Measurements from ENCODE around the gene GTF3C5. TPM values are rescaled to one million over a fixed set of nuclear protein-coding genes. Genes with fewer than 3 reads are reported as not detected.
A peak's percentile ranks its signal among the peaks of the same experiment; 100 is the strongest.

GTF3C5 gene
- total and polyA plus RNA-seq, 9 of the 15 experiments (the other 6 are each of a cell fraction or from before 2014, with no cell fraction given), result 3.8 to 118 (median 83.7) TPM

DNA sequence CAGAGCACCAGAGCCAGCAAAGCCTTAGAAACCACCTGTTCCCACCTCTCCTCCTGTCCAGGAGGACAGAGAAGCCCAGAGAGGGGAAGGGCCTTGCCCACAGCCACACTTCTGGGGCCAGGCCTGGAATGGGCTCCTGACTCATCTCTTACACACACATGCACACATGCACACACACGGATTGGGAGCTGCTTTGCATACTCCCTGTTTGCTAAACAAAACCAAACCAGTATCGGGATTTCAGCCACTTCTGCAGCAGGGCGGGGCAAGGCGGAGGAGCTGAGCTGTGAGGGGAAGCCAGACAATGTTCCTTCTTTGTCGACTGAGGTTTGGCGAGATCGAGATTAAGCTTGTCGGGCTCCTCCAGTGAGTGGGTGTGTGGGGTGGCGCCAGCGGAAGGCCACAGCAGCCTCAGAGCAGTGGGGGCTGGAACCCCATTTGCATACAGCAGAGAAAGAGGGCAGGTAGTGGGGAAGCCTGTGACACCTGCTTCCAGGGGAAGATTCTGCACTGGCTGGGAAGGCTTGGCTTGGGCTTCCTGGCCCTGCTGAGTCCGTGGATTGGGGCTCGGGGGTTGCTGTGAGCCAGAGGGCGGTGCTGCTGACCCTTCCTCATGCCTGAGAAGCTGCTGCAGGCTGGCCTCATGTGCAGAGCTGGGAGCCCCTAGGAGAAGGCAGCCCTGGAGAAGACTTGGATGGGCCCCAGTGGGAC, 36.2 kb upstream of the GTF3C5 start (continued):
- TF ChIP-seq KDM4B (IDR thresholded peaks at IDR 0.05; ENCODE audit: borderline replicate concordance in 2 of 2, low read depth in 1 of 2) (peak in 1 of 2 experiments; percentile 71; a peak in 1 of 4 replicates), TRIM24 (IDR thresholded peaks at IDR 0.05) (peak; percentile 22 to 71; a peak in 3 of 4 replicates), TBL1XR1 (IDR thresholded peaks at IDR 0.05; ENCODE audit: low read length in 2 of 2) (peak in 1 of 2 experiments; percentile 84; a peak in 2 of 4 replicates), RFX5 (IDR thresholded peaks at IDR 0.05; ENCODE audit: low read depth, low read length) (no peak), PHB2 (IDR thresholded peaks at IDR 0.05; ENCODE audit: low read depth) (no peak), PBX2 (CRISPR knock-in tag; IDR thresholded peaks at IDR 0.05; ENCODE audit: low read depth) (no peak), PBX2 (tag; conservative IDR thresholded peaks at IDR 0.05; ENCODE audit: low read depth) (no peak), ZNF445 (CRISPR knock-in tag; IDR thresholded peaks at IDR 0.05; ENCODE audit: low read depth) (no peak), ETV1 (tag; conservative IDR thresholded peaks at IDR 0.05; ENCODE audit: low read depth) (no peak), AFF1 (IDR thresholded peaks at IDR 0.05; ENCODE audit: low read depth in 1 of 2, partially characterized antibody in 2 of 2) (peak in 1 of 2 experiments; percentile 44), EP300 (IDR thresholded peaks at IDR 0.05; ENCODE audit: low read length) (peak; percentile 83), POLR2G (IDR thresholded peaks at IDR 0.05; ENCODE audit: low read depth, low read length) (peak; percentile 60), MIER1 (IDR thresholded peaks at IDR 0.05; ENCODE audit: low read depth) (no peak), HDAC6 (IDR thresholded peaks at IDR 0.05; ENCODE audit: low read depth, low read length) (no peak), POLR2H (tag; IDR thresholded peaks at IDR 0.05; ENCODE audit: low read depth) (no peak), HMG20B (CRISPR knock-in tag; IDR thresholded peaks at IDR 0.05) (no peak), MAFF (IDR thresholded peaks at IDR 0.05; ENCODE audit: low read length) (no peak), NFE2 (IDR thresholded peaks at IDR 0.05; ENCODE audit: low read depth) (peak; percentile 34), ZNF778 (CRISPR knock-in tag; IDR thresholded peaks at IDR 0.05) (no peak)
- TF ChIP-seq, protein P1, sequence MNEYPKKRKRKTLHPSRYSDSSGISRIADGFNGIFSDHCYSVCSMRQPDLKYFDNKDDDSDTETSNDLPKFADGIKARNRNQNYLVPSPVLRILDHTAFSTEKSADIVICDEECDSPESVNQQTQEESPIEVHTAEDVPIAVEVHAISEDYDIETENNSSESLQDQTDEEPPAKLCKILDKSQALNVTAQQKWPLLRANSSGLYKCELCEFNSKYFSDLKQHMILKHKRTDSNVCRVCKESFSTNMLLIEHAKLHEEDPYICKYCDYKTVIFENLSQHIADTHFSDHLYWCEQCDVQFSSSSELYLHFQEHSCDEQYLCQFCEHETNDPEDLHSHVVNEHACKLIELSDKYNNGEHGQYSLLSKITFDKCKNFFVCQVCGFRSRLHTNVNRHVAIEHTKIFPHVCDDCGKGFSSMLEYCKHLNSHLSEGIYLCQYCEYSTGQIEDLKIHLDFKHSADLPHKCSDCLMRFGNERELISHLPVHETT (CRISPR knock-in tag; conservative IDR thresholded peaks at IDR 0.05 in 1 of 2, IDR thresholded peaks at IDR 0.05 in 1 of 2), result 0 out of 4 replicates have a peak, but pooled peaks of 1 of the 2 experiments have one; percentile 50
